GM12878 (cell line): ENCODE results near the gene TTLL13. TPM values are rescaled to one million over a fixed set of nuclear protein-coding genes. Genes with fewer than 3 reads are reported as not detected.

ENCODE experiments used
- ATAC-seq: fragments of 200-7000 bp; cut with Tn5 transposase; 3 replicates; pipeline ENCODE4 v1.9.1; 2020; ENCODE audit warnings: mild to moderate bottlenecking, moderate library complexity
- BruUV-seq: library from RNA; stranded (reverse); fragments of 400-500 nt; replicated peaks from 2 replicates; lab custom pipeline; 2021; lab: Mats Ljungman, UMichigan
- CTCF ChIA-PET: fragments of 300-600 bp; sonication (Branson Sonifier 250); formaldehyde crosslinking; extraction: SDS; loops from one replicate; lab custom pipeline; 2021; ENCODE audit warnings: inconsistent platforms; lab: Yijun Ruan, JAX
- POLR2A ChIA-PET: fragments of 350-600 bp; formaldehyde crosslinking; extraction: SDS; loops from one replicate; lab custom pipeline; 2021; ENCODE audit warnings: inconsistent platforms; lab: Charles Lee
- RAD21 ChIA-PET: fragments of 300-600 bp; sonication (Branson Sonifier 250); formaldehyde crosslinking; loops from one replicate; lab custom pipeline; 2023; ENCODE audit warnings: antibody characterized with exemption; ENCODE audit not compliant: unreplicated experiment; lab: Charles Lee
- SMC1A ChIA-PET: fragments of 300-600 bp; sonication (Branson Sonifier 250); formaldehyde crosslinking; loops from one replicate; lab custom pipeline; 2023; ENCODE audit not compliant: unreplicated experiment, uncharacterized antibody; lab: Charles Lee
- DNase-seq: peaks from one replicate; pipeline ENCODE4 v3.0.0-alpha.2; 2011; ENCODE audit warnings: low read depth, low spot score
- FAIRE-seq: peaks from 3 replicates; lab custom pipeline; 2011; peaks lifted over from hg19 to GRCh38; lab: Jason Lieb, UNC
- H2AFZ ChIP-seq: 2 replicates; pipeline ENCODE4 v1.6.0; 2011; ENCODE audit warnings: low read depth, low read length, control low read depth; ENCODE audit not compliant: control insufficient read depth
- H3K27ac ChIP-seq: 2 replicates; pipeline ENCODE4 v1.5.1; 2011; ENCODE audit warnings: control low read depth; ENCODE audit not compliant: control insufficient read depth, insufficient read depth
- H3K27me3 ChIP-seq, 2 experiments: replicated peaks in 1 of 2; 2 replicates each; pipeline versions ENCODE4 v1.6.0 to v1.6.1; 2011; ENCODE audit warnings: low read length in 1 of 2; ENCODE audit not compliant: control insufficient read depth in 2 of 2, insufficient read depth in 2 of 2
- H3K36me3 ChIP-seq, 2 experiments: 2 replicates each; pipeline ENCODE4 v1.5.1; 2011; ENCODE audit warnings: low read length in 1 of 2; ENCODE audit not compliant: control insufficient read depth in 2 of 2, insufficient read depth in 2 of 2
- H3K4me1 ChIP-seq: 2 replicates; pipeline ENCODE4 v1.6.1; 2011; ENCODE audit warnings: mild to moderate bottlenecking, low read length, moderate library complexity, mixed read lengths; ENCODE audit not compliant: control insufficient read depth, insufficient read depth
- H3K4me2 ChIP-seq: 2 replicates; pipeline ENCODE4 v1.6.0; 2011; ENCODE audit warnings: control low read depth; ENCODE audit not compliant: control insufficient read depth, insufficient read depth
- H3K4me3 ChIP-seq: fragments of 200-600 bp; sonication (generic); 2 replicates; pipeline ENCODE4 v1.5.1; 2016
- H3K79me2 ChIP-seq: 2 replicates; pipeline ENCODE4 v1.6.0; 2011; ENCODE audit warnings: low read length; ENCODE audit not compliant: control insufficient read depth, insufficient read depth
- H3K9ac ChIP-seq: 2 replicates; pipeline ENCODE4 v1.8.0; 2011; ENCODE audit warnings: low read length, control low read depth, mixed read lengths; ENCODE audit not compliant: control insufficient read depth, insufficient read depth
- H3K9me3 ChIP-seq: replicated peaks from 3 replicates; pipeline ENCODE4 v1.5.1; 2011; ENCODE audit warnings: mild to moderate bottlenecking, low read length; ENCODE audit not compliant: control insufficient read depth, insufficient read depth
- H4K20me1 ChIP-seq: 2 replicates; pipeline ENCODE4 v1.6.0; 2011; ENCODE audit not compliant: control insufficient read depth, insufficient read depth
- CHD2 ChIP-seq: IDR thresholded peaks from 2 replicates; pipeline ENCODE4 v1.6.1; 2011; ENCODE audit warnings: low read depth, low read length, improper control_type of control experiment, borderline replicate concordance
- EED ChIP-seq: sonication (generic); IDR thresholded peaks from 2 replicates; pipeline ENCODE4 v1.6.1; 2016; ENCODE audit warnings: antibody characterized with exemption, low read depth
- NR2C2 ChIP-seq: IDR thresholded peaks from 2 replicates; pipeline ENCODE4 v1.6.1; 2011; ENCODE audit warnings: borderline replicate concordance, low read depth; ENCODE audit not compliant: control insufficient read depth, insufficient read length
- PBX3 ChIP-seq: IDR thresholded peaks from 2 replicates; pipeline ENCODE4 v1.6.1; 2011; ENCODE audit warnings: mild to moderate bottlenecking, low read depth, low read length, moderate library complexity; ENCODE audit not compliant: insufficient replicate concordance
- POLR2AphosphoS5 ChIP-seq: IDR thresholded peaks from 2 replicates; pipeline ENCODE4 v1.6.1; 2011; ENCODE audit warnings: mild to moderate bottlenecking, low read length, inconsistent platforms
- RAD51 ChIP-seq: fragments of 450-650 bp; IDR thresholded peaks from 2 replicates; pipeline ENCODE4 v1.6.1; 2016; ENCODE audit warnings: moderate library complexity, mild to moderate bottlenecking, inconsistent platforms
- RB1 ChIP-seq: fragments of 450-650 bp; formaldehyde crosslinking; IDR thresholded peaks from 2 replicates; pipeline ENCODE4 v1.6.1; 2017; ENCODE audit warnings: mild to moderate bottlenecking, borderline replicate concordance
- RCOR1 ChIP-seq: conservative IDR thresholded peaks from 2 replicates; pipeline ENCODE4 v1.6.1; 2012; ENCODE audit warnings: low read depth, low read length, improper control_type of control experiment
- TCF12 ChIP-seq: IDR thresholded peaks from 2 replicates; pipeline ENCODE4 v1.6.1; 2011; ENCODE audit warnings: low read depth, mild to moderate bottlenecking, low read length
- USF2 ChIP-seq: IDR thresholded peaks from 2 replicates; pipeline ENCODE4 v1.6.1; 2011; ENCODE audit warnings: low read depth, low read length, improper control_type of control experiment, borderline replicate concordance
- YY1 ChIP-seq: IDR thresholded peaks from 2 replicates; pipeline ENCODE4 v1.6.1; 2011; ENCODE audit warnings: low read depth, mild to moderate bottlenecking, low read length
- ZBED1 ChIP-seq: IDR thresholded peaks from 2 replicates; pipeline ENCODE4 v1.6.1; 2016; ENCODE audit warnings: borderline replicate concordance
- WGBS: methylation state at CpG from one replicate; pipeline ENCODE4 v1.1.6; 2016; ENCODE audit warnings: low lambda C conversion rate; ENCODE audit not compliant: insufficient replicate concordance, insufficient coverage; ENCODE audit errors: missing lambda C conversion rate; 5-methylcytosine and 5-hydroxymethylcytosine counted together
- in situ Hi-C: fragments of 300-500 bp; cut with MboI; formaldehyde crosslinking; loops from 9 replicates; pipeline ENCODE4 v1.14.3; 2018; ENCODE audit warnings: mixed read lengths
- intact Hi-C: fragments of 100-400 bp; cut with micrococcal nuclease; formaldehyde crosslinking; loops from one replicate; pipeline ENCODE4 v1.14.2; 2022; ENCODE audit not compliant: unreplicated experiment
- polyA plus RNA-seq, 11 experiments: library from polyadenylated mRNA; depleted of rRNA in 4 of 11; unstranded in 6 of 11; stranded (reverse) in 5 of 11; fragments of >200 nt; fragmentation: Nextera tagmentation in 4 of 11; fragmentation: Illumina TruSeq in 1 of 11; extraction: Ambion mirVana in 4 of 11; extraction: Trizol in 1 of 11; gene quantifications; 1 replicate in 1 of 11; 2 replicates in 10 of 11; pipeline versions ENCODE4 v1.2.1 to v1.2.3, GENCODE V29; 2011 to 2016; ENCODE audit warnings: inconsistent platforms in 2 of 11, missing spikeins in 2 of 11, low read depth in 1 of 11
- total RNA-seq, 4 experiments: library from RNA; depleted of rRNA in 3 of 4; stranded (reverse); fragments of >200 nt in 3 of 4; fragmentation: Illumina TruSeq in 1 of 4; extraction: Trizol in 1 of 4; gene quantifications; 2 replicates each; pipeline versions ENCODE4 v1.2.1 to v1.2.3, GENCODE V29; 2013 to 2021

TTLL13 gene
- total and polyA plus RNA-seq, 10 of the 15 experiments (the other 5 are each of a cell fraction or from before 2014, with no cell fraction given) = 0.03 to 0.32 (median 0.13) TPM; not detected in 1

GRCh38 chr15:90287946-90288345, 38.6 kb downstream of the TTLL13 start:
- ChIA-PET RAD21 (interaction anchor here (0.9 to 2.4 kb wide), 4 partner anchors 54 to 399 kb away, joined by 3 to 11 read pairs (median 6); partner anchors contain the start of genes CIB1 and GDPGP1), CTCF (interaction anchor here (0.6 to 5.3 kb wide), 20 partner anchors 8 to 387 kb away, joined by 3 to 27 read pairs (median 6); partner anchors contain the start of genes CIB1 and GDPGP1), POLR2A (no interaction called here)
- no peaks in the 10 kb centered on the region for H3K4me1 ChIP-seq
- H2AFZ ChIP-seq = no peak overlapping the region
- FAIRE-seq (no peak), ATAC-seq (no peak), DNase-seq (no peak)
- intact Hi-C loops = loop anchor here (5.0 kb wide), 2 partner anchors 56 to 146 kb away; partner anchors contain the start of genes CIB1 and GDPGP1
- no TSS peak for BruUV-seq
- WGBS = 78% methylated on average over 6 of the region's 6 CpGs
- H3K4me2 ChIP-seq = no peak overlapping the region
- H3K27ac ChIP-seq = no peak overlapping the region
- H3K9me3 ChIP-seq = no peaks in the 10 kb centered on the region
- H3K27me3 ChIP-seq = no peaks in the 10 kb centered on the region
- no peaks in the 10 kb centered on the region for H3K36me3 ChIP-seq
- H3K79me2 ChIP-seq = no peaks in the 10 kb centered on the region
- TF ChIP-seq TCF12 (no peak), RAD51 (no peak), CHD2 (no peak), USF2 (no peak), RB1 (no peak), NR2C2 (no peak), POLR2AphosphoS5 (no peak), RCOR1 (no peak), EED (no peak), YY1 (no peak), ZBED1 (no peak), PBX3 (no peak)
- TF ChIP-seq, all 136 proteins: peak for 0
- SMC1A ChIA-PET = interaction anchor here (0.8 to 2.9 kb wide), 6 partner anchors 14 to 145 kb away, joined by 3 to 18 read pairs (median 5); no protein-coding TSS in a partner anchor
- Histone ChIP-seq H3K4me3 (no peak overlapping the region), H3K9ac (no peak overlapping the region), H4K20me1 (no peaks in the 10 kb centered on the region)
- in situ Hi-C loops = loop anchor here (5.0 kb wide), 1 partner anchor 126 kb away; no protein-coding TSS in a partner anchor
